GM23248 (cell line): ENCODE results near the gene GCK.

Experiments used
- EZH2 ChIP-seq: fragments of 200-600 bp; sonication (generic); IDR thresholded peaks from 2 replicates; pipeline ENCODE4 v1.6.1; 2018; ENCODE audit warnings: antibody characterized with exemption, mild to moderate bottlenecking; ENCODE audit not compliant: insufficient read depth, poor library complexity, severe bottlenecking
- EZH2phosphoT487 ChIP-seq: fragments of 200-600 bp; sonication (generic); IDR thresholded peaks from 2 replicates; pipeline ENCODE4 v1.6.1; 2018; ENCODE audit warnings: antibody characterized with exemption, moderate library complexity, mild to moderate bottlenecking, low read depth; ENCODE audit not compliant: insufficient read depth

- no peak for TF ChIP-seq EZH2phosphoT487
- no peak for TF ChIP-seq EZH2
Observed at GRCh38 chr7:44183386-44183785, 5.9 kb downstream of the GCK start.
